Heart left ventricle (tissue), 13 donors: Measurements from ENCODE around the gene ZACN.

Experiments
- CTCF ChIP-seq, 12 donors: fragments of 200-600 bp; sonication (generic) in 4 of 12; IDR thresholded peaks; one replicate each; pipeline versions ENCODE4 v1.5.0 to v1.8.0; 2018 to 2022; ENCODE audit warnings: antibody characterized with exemption in 12 of 12, mild to moderate bottlenecking in 5 of 12
- POLR2A ChIP-seq, 2 donors: fragments of 450-650 bp; IDR thresholded peaks; one replicate each; pipeline ENCODE4 v1.6.1; 2017; ENCODE audit warnings: antibody characterized with exemption in 2 of 2, mild to moderate bottlenecking in 2 of 2, moderate library complexity in 2 of 2
- donor health status: ischemic (EF 13 %, LVEDD 7.1; RV severe dilation, severe dysfunction).
- donor health status: DM: no; HTN: yes; CAD: no.
- donor health status: DM: no; HTN: no; CAD: no.
- donor health status: ischemic (EF 25% LVEDD 6.9; RV normal size, moderate dysfunction).
- donor health status: ischemic (EF 25% LVEDD 5.7; RV mildly dilated, moderate dysfunction).
- donor health status: ischemic (EF 35%, LVEDD 5.7; RV mildly dilated, moderate dysfunction).
- donor health status: nonischemic (EF 11% LVEDD 7.7; RV severe dilation, severe dysfunction).
- donor health status: DM: yes; HTN: yes; CAD: no.
- donor health status: PGD.
- donor health status: ischemic (EF 29% LVEDD 5.4; RV normal size, mild dysfunction).
- donor health status: nonischemic (EF 23%, LVEDD 6.1; RV moderate dilation, normal function).

DNA sequence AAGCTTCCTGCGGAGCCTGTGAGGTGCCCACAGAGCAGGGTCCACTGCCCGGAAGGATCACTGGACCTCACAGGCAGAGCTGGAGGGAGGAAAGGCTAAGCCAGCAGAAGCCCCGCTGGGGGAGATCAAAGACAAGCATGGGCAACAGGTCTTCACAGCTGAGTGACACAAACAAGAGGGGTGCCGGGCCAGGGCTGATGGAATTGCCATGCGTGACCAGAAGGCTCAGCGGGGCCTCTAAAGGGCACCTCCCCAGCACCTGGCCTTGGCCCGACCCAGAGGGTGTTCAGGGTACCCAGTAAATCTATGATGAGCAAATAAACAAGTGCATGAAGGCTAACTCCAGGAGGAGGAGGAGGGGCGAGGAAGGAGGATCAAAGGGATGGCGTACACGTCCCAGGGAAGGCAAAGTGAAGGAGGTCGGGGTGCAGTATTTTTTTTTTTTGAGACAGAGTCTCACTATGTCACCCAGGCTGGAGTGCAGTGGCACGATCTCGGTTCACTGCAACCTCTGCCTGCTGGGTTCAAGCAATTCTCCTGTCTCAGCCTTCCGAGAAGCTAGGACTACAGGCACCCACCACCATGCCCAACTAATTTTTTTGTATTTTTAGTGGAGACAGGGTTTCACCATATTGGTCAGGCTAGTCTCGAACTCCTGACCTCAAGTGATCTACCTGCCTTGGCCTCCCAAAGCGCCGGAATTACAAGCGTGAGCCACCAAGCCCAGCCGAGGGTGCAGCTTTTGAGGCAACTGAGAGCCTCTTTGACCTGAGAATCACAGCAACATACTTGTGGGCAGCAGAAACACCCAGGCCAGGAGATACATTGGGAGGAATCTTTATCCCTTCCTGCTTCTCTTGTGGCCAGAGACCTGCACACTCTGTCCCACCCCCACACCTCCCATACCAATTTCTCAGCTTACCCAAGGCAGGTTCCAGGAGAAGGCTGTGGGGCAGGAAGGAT, 40.7 kb downstream of the ZACN start:
- TF ChIP-seq POLR2A (IDR thresholded peaks at IDR 0.05): no peak
- no peak for TF ChIP-seq CTCF (IDR thresholded peaks at IDR 0.05)
